NCI-H1105 treated with DMSO at 0.1 percent for 48 hours (cell line): ENCODE measurements around the gene ERC2.

ENCODE experiments used
- DNase-seq: peaks from one replicate; lab custom pipeline; 2025; lab: John Stamatoyannopoulos, UW

Gene ERC2

DNA sequence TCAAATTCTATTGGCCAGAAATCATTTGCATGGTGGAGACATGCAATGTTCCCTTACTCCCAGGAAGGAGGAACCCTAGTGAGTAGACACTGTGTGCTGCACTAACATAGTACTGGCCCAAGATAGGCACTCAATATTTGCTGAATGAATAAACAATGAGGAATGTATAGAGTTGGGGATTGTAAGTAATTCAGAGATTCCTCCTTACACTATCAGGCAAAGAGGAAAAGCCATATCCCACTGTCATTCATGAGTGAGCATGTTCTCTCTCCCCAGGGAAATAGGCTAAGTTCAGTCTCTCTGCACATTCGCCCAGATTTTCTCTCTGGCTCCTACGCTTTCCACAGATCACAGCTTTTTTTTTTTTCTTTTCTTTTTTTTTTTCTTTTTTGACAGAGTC is 826.3 kb downstream of the ERC2 start:
- no peak for DNase-seq

DNA sequence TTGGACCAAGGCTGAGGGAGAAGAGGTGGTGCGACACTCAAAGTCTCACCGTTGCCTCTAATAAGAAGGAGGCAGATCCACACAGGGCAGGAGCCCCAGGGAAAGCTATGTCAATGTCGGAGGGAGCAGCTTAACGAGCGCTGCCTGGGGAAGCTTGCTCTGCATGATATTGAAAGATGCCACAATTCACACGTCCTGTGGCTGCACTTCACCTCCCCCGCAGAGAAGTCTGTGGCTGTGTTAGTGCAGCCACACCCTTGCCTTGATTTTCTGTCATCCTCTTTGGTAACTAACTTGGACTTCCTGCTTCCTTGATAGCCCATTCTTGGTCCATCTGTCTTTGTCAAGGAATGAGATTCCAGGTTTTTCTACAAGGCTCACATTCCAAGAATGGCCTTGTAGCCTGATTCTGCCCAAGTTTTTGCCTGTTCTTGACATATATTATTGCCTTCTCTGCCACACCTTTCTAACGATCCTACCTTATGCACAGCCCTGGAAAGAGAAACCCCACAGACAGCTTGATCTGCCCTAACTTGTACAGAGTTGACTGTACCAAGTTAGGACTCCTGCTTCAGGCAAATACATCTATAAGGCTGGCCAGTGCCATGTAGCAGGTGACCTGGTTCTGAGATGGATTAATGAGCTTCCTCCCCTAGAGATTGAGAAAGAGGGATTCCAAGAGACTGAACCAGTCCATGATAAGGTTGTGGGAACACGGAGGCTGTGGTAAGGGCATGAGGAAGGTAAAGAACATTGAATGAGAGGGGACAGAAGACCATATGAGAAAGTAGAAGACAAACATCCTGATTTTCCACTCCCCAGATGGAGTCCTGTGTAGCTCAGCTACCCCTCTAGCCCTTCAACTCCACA is 828.1 kb downstream of the ERC2 start:
- no peak for DNase-seq

- DNase-seq = no peak
Observed at GRCh38 chr3:55639143-55639542, 829.1 kb downstream of the ERC2 start.

- no peak for DNase-seq
Observed at GRCh38 chr3:55637906-55638638, 830.2 kb downstream of the ERC2 start.

- no peak for DNase-seq
Observed at GRCh38 chr3:55636300-55637195, 831.7 kb downstream of the ERC2 start.

- DNase-seq = no peak
Observed at GRCh38 chr3:55634345-55634744, 833.9 kb downstream of the ERC2 start.

DNA sequence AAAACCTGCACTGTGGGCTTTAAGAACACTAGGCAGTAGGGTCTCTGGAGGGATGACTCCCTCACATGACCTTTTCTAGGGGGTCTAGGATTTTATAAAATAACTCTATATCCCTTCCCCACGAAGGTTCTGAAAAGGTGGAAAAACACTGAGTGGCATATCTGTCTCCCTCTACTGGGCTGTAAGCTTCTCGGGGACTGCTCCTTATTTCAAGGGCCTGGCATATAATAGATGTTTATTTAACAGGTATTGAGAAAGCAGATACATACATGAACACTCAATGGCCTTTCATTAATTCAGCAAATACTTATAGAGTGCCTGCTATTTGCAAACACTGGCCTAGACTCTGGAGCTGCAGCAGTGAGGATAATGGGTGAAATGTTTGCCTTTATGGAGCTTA is 834.9 kb downstream of the ERC2 start:
- DNase-seq = no peak

DNA sequence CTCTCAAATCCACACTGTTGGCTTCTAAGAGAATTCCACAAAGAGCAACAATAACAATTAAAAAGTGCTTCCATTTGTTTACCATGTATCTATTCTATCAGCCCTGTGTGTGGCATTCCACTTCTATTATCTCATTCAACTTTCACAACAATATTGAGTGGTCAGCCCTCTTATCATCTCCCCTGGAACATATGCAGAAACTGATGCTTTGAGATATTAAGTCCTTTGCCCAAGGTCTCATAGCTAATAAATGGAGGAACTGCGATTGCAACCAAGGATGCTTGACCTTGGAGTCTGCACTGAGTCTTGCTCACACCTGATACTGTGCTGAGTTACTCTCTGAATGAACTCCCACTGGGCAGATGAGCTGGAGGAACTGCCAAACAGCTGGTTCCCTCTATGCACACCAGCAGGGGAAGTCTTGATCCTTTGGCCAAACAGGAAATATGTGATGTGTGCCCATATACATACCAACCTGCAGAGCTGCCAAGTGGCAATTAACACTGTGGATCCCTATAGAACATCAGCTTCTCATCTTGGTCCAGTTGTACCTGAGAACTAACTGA is 836.4 kb downstream of the ERC2 start:
- no peak for DNase-seq

- no peak for DNase-seq
Observed at GRCh38 chr3:55630921-55631299, 837.4 kb downstream of the ERC2 start.

GRCh38 chr3:55630280-55630920 is 837.9 kb downstream of the ERC2 start:
- no peak for DNase-seq

DNA sequence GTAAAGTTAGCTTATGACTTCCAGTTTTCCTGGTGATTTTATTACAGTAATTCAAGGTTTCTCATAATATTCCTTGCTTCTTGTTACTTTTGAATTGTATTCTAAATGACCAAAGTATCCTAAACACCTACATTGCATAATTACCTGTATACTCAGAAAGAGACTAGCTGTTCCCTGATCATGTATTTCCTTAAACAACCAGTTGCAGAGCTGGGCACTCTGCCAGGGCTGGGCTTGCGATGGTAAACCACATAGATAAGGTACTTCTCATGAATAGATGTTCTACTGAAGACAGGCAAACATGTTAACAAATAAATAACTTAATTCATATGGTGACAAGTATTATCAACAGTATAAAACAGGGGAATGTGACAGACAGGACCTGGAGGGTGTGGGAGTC is 838.8 kb downstream of the ERC2 start:
- peak; percentile 56 for DNase-seq

DNA sequence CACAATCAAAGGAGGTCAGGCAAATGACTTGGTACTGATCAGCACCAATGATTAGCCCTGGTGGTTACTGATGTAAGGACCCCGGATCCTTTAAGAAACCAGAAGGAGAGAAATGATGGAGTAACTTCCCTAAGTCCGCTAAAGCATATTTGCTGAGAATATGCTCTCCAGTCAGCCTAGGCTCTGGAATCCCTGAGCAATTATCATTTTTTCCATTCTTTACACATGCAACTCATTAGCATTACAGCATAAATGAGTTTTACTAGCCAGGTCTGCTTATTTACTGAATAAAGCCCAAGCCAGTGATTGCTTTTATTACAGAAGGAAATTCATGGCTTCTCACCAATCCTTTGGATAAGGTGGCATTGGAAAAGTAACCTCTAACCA is 842.0 kb downstream of the ERC2 start:
- DNase-seq = no peak

GRCh38 chr3:55624238-55624637 is 844.0 kb downstream of the ERC2 start:
- no peak for DNase-seq

- DNase-seq = no peak
Observed at GRCh38 chr3:55623786-55624185, 844.5 kb downstream of the ERC2 start.

DNA sequence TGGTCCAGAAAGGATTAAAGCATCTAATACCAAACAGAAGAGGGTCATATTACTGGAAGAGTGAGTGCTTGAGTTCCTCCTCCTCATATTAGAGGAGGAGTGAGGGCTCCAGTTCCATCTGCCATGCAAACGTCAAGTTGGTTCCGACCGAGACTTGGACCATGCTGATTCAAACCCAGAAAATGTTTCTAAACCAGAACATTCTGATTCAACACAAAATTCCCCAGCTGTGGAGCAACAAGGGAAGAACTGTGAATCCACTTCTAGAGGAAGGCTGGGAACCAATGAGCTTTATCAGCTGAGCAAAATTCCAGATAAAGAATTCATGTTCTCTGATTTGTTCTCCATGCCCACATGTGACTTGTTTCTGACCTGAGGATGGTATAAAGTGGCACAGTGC is 845.5 kb downstream of the ERC2 start:
- no peak for DNase-seq

DNA sequence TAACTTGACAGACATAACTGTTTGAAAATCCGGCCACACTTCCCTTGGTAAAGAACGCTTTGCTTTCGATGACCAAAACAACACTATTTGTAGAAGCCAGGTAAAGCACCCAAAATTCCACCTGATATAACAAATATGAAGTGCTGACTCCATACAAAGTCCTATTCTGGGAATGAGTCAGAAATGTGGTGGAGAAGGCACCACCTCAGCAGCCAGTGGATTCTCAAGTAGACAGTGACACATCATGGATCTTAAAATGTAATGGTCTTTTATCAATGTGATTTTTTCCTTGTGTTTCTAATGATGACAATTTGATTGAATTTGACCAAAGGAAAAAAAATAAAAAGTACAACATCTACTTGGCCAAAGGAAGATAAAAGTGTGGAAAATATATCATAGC is 846.2 kb downstream of the ERC2 start:
- DNase-seq = no peak

DNA sequence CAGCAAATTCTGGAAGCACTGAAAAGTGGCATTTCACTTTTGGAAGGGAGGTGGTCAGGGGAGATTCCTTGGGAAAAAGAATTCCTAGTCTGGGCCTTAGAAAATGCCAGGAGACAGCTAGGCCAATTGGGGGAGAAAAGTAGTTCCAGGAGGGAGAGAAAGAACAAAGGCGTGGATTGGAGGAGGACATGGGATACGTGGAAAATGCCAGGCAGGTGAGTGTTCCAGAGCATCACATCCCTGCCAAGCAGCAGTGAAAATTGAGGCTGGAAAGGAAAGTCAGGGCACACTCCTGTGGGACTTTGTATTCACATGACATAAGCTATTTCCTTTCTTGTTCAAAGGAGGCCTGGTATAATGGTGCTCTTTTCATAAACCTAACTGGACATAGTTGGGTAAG is 846.6 kb downstream of the ERC2 start:
- no peak for DNase-seq

GRCh38 chr3:55621026-55621422 is 847.2 kb downstream of the ERC2 start:
- DNase-seq = no peak

GRCh38 chr3:55620351-55621025 is 847.8 kb downstream of the ERC2 start:
- no peak for DNase-seq

DNA sequence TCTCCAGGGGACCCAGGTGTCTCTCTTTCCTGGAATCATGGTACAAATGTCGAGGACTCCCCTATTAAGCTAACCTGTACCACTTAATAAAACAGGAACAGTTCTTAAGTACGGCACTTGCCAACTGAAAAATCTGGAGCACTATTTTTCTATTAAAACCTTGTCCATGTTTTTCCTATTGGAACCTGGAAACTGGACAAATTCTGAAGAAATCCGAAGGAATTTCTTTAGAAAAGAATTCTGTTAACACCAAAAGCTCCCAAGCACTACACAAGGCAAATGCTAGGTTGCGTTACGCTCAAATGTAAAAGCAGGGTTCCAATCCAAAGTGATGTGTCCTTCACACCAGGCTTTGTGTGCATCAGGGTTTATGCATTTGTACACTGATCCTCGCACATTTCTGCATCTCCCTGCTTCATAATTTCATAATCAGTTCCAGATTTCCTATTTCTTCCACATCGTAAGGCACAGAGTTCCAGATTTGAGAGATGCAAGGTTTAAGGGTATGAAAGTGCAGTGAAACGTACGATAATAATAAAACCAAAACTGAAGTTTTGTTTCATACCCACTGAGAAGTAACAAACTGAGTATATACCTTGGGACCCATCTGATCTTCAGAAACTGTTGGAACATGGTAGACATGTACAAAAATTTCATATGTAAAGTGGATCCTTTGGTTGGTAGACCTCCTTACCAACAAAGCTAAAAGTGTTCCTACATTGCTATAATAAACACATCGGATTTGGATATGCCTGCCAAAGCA is 849.0 kb downstream of the ERC2 start:
- no peak for DNase-seq
